Activated CD4-positive, alpha-beta T cell treated with anti-CD3 and anti-CD28 coated beads for 36 hours (primary cell): Measurements from ENCODE around the gene SRSF2. TPM values are rescaled to one million over a fixed set of nuclear protein-coding genes. Genes with fewer than 3 reads are reported as not detected.
A peak's percentile ranks its signal among the peaks of the same experiment; 100 is the strongest.
"Not testable (repeated sequence)": the region's sequence is repeated elsewhere in the genome, so short reads cannot be mapped to it uniquely, and the experiment has no call there.

ENCODE experiments used
- ATAC-seq: fragments of 200-7000 bp; cut with Tn5 transposase; one replicate; pipeline ENCODE4 v1.10.0; 2021; ENCODE audit warnings: mild to moderate bottlenecking, moderate library complexity
- CTCF ChIA-PET: fragments of 350-600 bp; sonication (Branson Sonifier 250); formaldehyde crosslinking; loops from one replicate; lab custom pipeline; 2021; ENCODE audit warnings: antibody characterized with exemption; lab: Charles Lee
- POLR2A ChIA-PET: fragments of 350-600 bp; sonication (Branson Sonifier 250); formaldehyde crosslinking; loops from one replicate; lab custom pipeline; 2021; ENCODE audit warnings: antibody characterized with exemption, inconsistent platforms; lab: Charles Lee
- DNase-seq: peaks from one replicate; pipeline ENCODE4 v3.0.0-alpha.2; 2020
- H3K27ac Mint-ChIP-seq: one replicate; pipeline ENCODE4 v1.8.0; 2021; ENCODE audit warnings: mixed read lengths
- H3K27me3 Mint-ChIP-seq: one replicate; pipeline ENCODE4 v1.8.0; 2021; ENCODE audit warnings: mixed read lengths
- H3K36me3 Mint-ChIP-seq: one replicate; pipeline ENCODE4 v1.8.0; 2021; ENCODE audit warnings: low read depth, mixed read lengths
- H3K4me1 Mint-ChIP-seq: one replicate; pipeline ENCODE4 v1.8.0; 2021; ENCODE audit warnings: mixed read lengths
- H3K4me3 Mint-ChIP-seq: one replicate; pipeline ENCODE4 v1.8.0; 2021; ENCODE audit warnings: mild to moderate bottlenecking, moderate library complexity, mixed read lengths
- H3K9me3 Mint-ChIP-seq: one replicate; pipeline ENCODE4 v1.8.0; 2021; ENCODE audit warnings: low read depth, mixed read lengths
- intact Hi-C, 2 experiments: fragments of 100-400 bp; cut with DNase I in 1 of 2; cut with micrococcal nuclease in 1 of 2; formaldehyde crosslinking; loops; one replicate each; pipeline versions ENCODE4 v1.14.2 to v1.15.1; 2022 to 2024; cut with DNase I, micrococcal nuclease
- total RNA-seq, 2 experiments: library from RNA; stranded (reverse); gene quantifications; one replicate each; pipeline ENCODE4 v1.2.3, GENCODE V29; 2021

Gene SRSF2
- total RNA-seq, 2 experiments from 2014 or later: 335 to 340 TPM

DNA sequence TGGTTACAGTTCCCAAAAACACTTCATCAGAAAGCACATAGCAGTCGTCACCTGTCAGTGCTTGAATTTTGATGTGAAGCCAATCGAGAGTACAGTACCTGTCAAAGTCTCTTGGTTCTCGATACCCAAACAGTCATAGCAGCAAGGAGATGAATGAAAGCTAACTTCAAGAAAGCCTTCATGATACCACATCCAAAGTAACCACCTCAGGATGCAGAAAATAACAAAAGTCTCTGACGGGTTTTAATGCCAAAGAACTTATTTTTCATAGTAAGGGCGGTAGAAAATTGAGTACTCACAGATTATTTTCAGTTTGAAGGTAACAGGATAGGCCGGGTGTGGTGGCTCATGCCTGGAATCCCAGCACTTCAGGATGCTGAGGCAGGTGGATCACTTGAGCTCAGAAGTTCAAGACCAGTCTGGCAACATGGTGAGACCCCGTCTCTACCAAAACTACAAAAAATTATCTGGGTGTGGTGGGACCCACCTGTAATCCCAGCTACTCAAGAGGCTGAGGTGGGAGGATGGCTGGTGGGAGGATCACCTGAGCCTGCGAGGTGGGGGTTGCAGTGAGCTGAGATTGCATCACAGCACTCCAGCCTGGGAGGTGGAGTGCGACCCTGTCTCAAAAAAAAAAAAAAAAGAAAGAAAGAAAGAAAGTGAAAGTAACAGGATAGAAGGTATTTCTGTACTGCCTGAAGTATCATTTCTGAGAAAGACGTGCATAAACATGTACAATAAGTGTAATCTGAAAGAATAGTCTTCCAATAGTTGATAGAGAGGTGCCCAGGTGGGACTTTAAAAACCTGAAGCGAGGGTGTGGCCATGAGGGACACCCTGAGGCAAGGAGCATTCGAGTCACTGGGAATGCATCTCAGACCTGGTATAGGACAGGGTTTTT is 16.2 kb upstream of the SRSF2 start:
- Mint-ChIP-seq H3K4me3 (peak overlapping the region; percentile 82), H3K4me1 (peaks cover 23% of the 10 kb centered on the region), H3K27ac (peak overlapping the region; percentile 97), H3K9me3 (no peaks in the 10 kb centered on the region), H3K27me3 (no peaks in the 10 kb centered on the region), H3K36me3 (peaks cover 21% of the 10 kb centered on the region)
- ATAC-seq (peak; percentile 90), DNase-seq (peak; percentile 43)
- intact Hi-C loops: loop anchor here (1.0 to 2.0 kb wide), 7 partner anchors 10 to 335 kb away; partner anchors contain the start of genes JMJD6 (in 1 of the 2), METTL23 (in 1 of the 2), MFSD11 (in 1 of the 2) and SRSF2 (in 1 of the 2)
- POLR2A ChIA-PET: interaction anchor here (0.6 to 2.5 kb wide), 8 partner anchors 10 to 386 kb away, joined by 3 to 16 read pairs (median 6); partner anchors contain the start of gene SRSF2
- CTCF ChIA-PET: interaction anchor here (1.0 to 1.7 kb wide), 3 partner anchors 11 to 38 kb away, joined by 4 to 6 read pairs (median 5); no protein-coding TSS in a partner anchor

GRCh38 chr17:76752006-76752405 is 14.9 kb upstream of the SRSF2 start:
- ATAC-seq (peak; percentile 54), DNase-seq (no peak)
- intact Hi-C loops: loop anchor here (2.0 kb wide), 2 partner anchors 13 to 35 kb away; partner anchors contain the start of gene MFSD11 (in 1 of the 2)
- Mint-ChIP-seq H3K4me1 (peaks cover 23% of the 10 kb centered on the region), H3K9me3 (no peaks in the 10 kb centered on the region), H3K4me3 (peak overlapping the region; percentile 2), H3K27me3 (no peaks in the 10 kb centered on the region), H3K36me3 (peaks cover 18% of the 10 kb centered on the region), H3K27ac (peak overlapping the region; percentile 97)
- ChIA-PET CTCF (interaction anchor here (1.3 to 1.7 kb wide), 2 partner anchors 9 to 13 kb away, joined by 3 to 5 read pairs; no protein-coding TSS in a partner anchor), POLR2A (interaction anchor here (0.6 to 2.5 kb wide), 6 partner anchors 9 to 1031 kb away, joined by 3 to 16 read pairs (median 8); partner anchors contain the start of gene SRSF2)

- CTCF ChIA-PET: interaction anchor here (1.3 kb wide), 1 partner anchor 12 kb away, joined by 3 read pairs; no protein-coding TSS in a partner anchor
- peaks cover 23% of the 10 kb centered on the region for H3K4me1 Mint-ChIP-seq
- no peak overlapping the region for H3K4me3 Mint-ChIP-seq
- peaks cover 17% of the 10 kb centered on the region for H3K36me3 Mint-ChIP-seq
- no peaks in the 10 kb centered on the region for H3K27me3 Mint-ChIP-seq
- no peak for ATAC-seq
- POLR2A ChIA-PET: interaction anchor here (0.6 to 2.5 kb wide), 4 partner anchors 9 to 1031 kb away, joined by 5 to 16 read pairs (median 9); partner anchors contain the start of gene SRSF2
- H3K27ac Mint-ChIP-seq: no peak overlapping the region
- intact Hi-C loops: no loop called here
- no peaks in the 10 kb centered on the region for H3K9me3 Mint-ChIP-seq
- no peak for DNase-seq
Observed at GRCh38 chr17:76751416-76751993, 14.4 kb upstream of the SRSF2 start.

DNA sequence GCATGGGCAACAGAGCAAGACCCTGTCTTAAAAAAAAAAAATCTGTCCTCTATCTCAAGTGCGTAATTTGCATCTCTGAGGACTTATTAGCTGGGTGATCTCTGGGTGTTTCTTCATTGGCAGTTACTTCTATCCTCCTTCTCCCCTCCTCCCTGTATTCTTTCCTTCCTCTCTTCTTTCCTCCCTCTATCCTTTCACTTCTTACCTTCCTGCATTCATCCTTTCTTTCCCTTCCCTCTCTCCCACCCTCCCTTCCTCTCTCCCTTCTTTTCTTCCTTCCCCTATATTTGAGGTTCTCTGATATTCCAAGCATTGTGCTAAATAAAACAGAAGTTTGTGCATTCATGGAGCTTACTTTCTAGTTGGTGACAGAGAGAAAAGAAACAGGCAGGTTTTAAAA is 11.5 kb upstream of the SRSF2 start:
- no peaks in the 10 kb centered on the region for H3K27me3 Mint-ChIP-seq
- H3K9me3 Mint-ChIP-seq: no peaks in the 10 kb centered on the region
- no peak for DNase-seq
- ATAC-seq: no peak
- H3K4me3 Mint-ChIP-seq: no peak overlapping the region
- H3K36me3 Mint-ChIP-seq: peaks cover 37% of the 10 kb centered on the region
- POLR2A ChIA-PET: no interaction called here
- peaks cover 25% of the 10 kb centered on the region for H3K4me1 Mint-ChIP-seq
- CTCF ChIA-PET: interaction anchor here (0.6 to 1.3 kb wide), 3 partner anchors 9 to 379 kb away, joined by 3 to 4 read pairs (median 4); no protein-coding TSS in a partner anchor
- H3K27ac Mint-ChIP-seq: no peak overlapping the region
- intact Hi-C loops: no loop called here

DNA sequence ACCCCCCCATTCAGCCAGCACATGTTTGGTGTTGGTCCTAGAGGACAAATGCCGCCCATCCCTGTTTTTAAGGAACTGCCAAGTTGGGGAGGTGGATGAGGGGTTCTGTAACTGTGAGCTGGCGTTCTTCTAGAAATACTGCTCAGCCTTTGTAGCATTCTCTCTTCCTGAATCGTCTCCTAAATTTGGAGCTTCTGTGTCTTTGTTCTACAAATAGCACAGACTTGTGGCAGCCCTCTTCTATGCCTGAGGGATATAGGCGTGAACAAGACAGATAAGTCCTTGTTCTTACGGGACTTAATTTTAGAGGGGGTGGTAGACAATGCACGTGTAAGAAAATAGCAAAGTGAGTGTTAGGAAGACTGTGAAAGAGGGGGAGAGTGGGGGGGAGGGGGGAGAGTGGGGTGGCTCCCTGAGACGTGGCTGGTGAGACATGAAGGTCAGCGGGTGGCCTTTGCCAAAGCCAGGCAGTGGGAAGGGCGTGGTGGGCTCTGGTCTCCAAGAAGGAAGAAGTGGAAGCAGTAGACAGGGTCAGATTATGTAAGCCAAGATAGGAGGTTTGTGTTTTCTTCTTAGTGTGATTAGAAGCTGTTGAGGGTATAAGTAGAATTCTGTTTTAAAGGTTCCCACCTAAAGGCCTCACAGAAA is 10.7 kb upstream of the SRSF2 start:
- POLR2A ChIA-PET: no interaction called here

GRCh38 chr17:76745785-76746184 is 8.7 kb upstream of the SRSF2 start:
- H3K9me3 Mint-ChIP-seq, H3K27ac Mint-ChIP-seq, intact Hi-C loops, H3K4me3 Mint-ChIP-seq, H3K27me3 Mint-ChIP-seq: not testable (repeated sequence)
- POLR2A ChIA-PET: interaction anchor here (0.6 to 1.1 kb wide), 3 partner anchors 9 to 188 kb away, joined by 3 to 5 read pairs (median 5); partner anchors contain the start of gene SRSF2
- CTCF ChIA-PET: interaction anchor here (0.8 to 1.8 kb wide), 5 partner anchors 10 to 223 kb away, joined by 3 to 6 read pairs (median 4); no protein-coding TSS in a partner anchor
- DNase-seq (peak; percentile 27), ATAC-seq (peak; percentile 62)
- H3K4me1 Mint-ChIP-seq: peaks cover 16% of the 10 kb centered on the region
- peaks cover 37% of the 10 kb centered on the region for H3K36me3 Mint-ChIP-seq

More for the DNA sequence above, 10.7 kb upstream of the SRSF2 start:
- intact Hi-C loops: no loop called here
- Mint-ChIP-seq H3K36me3 (peaks cover 32% of the 10 kb centered on the region), H3K4me1 (peaks cover 21% of the 10 kb centered on the region), H3K9me3 (no peaks in the 10 kb centered on the region), H3K27me3 (no peaks in the 10 kb centered on the region), H3K27ac (no peak overlapping the region), H3K4me3 (no peak overlapping the region)
- CTCF ChIA-PET: interaction anchor here (0.6 to 1.3 kb wide), 2 partner anchors 9 to 1595 kb away, joined by 3 to 4 read pairs; no protein-coding TSS in a partner anchor
- ATAC-seq (no peak), DNase-seq (no peak)

DNA sequence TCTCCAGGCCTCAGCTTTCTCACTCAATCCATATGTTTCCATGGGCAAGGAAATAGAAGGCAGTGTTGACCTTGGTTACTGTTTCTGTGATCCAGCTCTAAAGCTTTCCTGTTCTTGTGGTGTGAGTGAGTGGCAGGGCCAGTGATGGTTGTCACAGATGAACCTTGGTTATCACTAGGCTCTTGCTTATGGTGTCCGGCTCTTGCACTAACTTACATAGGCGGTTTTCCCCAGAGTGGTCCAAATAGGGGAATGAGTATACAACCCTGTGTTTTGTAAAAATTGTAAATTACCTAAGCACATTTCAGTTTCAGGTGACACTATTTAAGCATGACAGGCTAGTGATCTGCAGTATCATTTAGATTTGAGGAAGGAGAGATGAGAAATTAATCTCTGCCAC is 7.6 kb upstream of the SRSF2 start:
- Mint-ChIP-seq H3K27ac (no peak overlapping the region), H3K4me3 (no peak overlapping the region), H3K9me3 (no peaks in the 10 kb centered on the region), H3K36me3 (peaks cover 37% of the 10 kb centered on the region), H3K4me1 (peaks cover 16% of the 10 kb centered on the region), H3K27me3 (no peaks in the 10 kb centered on the region)
- POLR2A ChIA-PET: no interaction called here
- CTCF ChIA-PET: interaction anchor here (0.6 kb wide), 2 partner anchors 231 to 249 kb away, joined by 3 to 4 read pairs; no protein-coding TSS in a partner anchor
- ATAC-seq (peak; percentile 44), DNase-seq (no peak)
- intact Hi-C loops: no loop called here

GRCh38 chr17:76742958-76743357 is 5.8 kb upstream of the SRSF2 start:
- H3K36me3 Mint-ChIP-seq: peaks cover 35% of the 10 kb centered on the region
- CTCF ChIA-PET: interaction anchor here (0.7 to 1.8 kb wide), 4 partner anchors 10 to 660 kb away, joined by 3 to 12 read pairs (median 4); no protein-coding TSS in a partner anchor
- POLR2A ChIA-PET: interaction anchor here (0.6 to 1.4 kb wide), 6 partner anchors 8 to 30 kb away, joined by 3 to 5 read pairs (median 3); no protein-coding TSS in a partner anchor
- no peaks in the 10 kb centered on the region for H3K9me3 Mint-ChIP-seq
- H3K27ac Mint-ChIP-seq: no peak overlapping the region
- H3K4me3 Mint-ChIP-seq: no peak overlapping the region
- DNase-seq (no peak), ATAC-seq (peak; percentile 65)
- intact Hi-C loops: loop anchor here in 1 of 2 experiments (1.0 kb wide), 1 partner anchor 10 kb away; no protein-coding TSS in a partner anchor
- H3K4me1 Mint-ChIP-seq: peaks cover 32% of the 10 kb centered on the region
- no peaks in the 10 kb centered on the region for H3K27me3 Mint-ChIP-seq

DNA sequence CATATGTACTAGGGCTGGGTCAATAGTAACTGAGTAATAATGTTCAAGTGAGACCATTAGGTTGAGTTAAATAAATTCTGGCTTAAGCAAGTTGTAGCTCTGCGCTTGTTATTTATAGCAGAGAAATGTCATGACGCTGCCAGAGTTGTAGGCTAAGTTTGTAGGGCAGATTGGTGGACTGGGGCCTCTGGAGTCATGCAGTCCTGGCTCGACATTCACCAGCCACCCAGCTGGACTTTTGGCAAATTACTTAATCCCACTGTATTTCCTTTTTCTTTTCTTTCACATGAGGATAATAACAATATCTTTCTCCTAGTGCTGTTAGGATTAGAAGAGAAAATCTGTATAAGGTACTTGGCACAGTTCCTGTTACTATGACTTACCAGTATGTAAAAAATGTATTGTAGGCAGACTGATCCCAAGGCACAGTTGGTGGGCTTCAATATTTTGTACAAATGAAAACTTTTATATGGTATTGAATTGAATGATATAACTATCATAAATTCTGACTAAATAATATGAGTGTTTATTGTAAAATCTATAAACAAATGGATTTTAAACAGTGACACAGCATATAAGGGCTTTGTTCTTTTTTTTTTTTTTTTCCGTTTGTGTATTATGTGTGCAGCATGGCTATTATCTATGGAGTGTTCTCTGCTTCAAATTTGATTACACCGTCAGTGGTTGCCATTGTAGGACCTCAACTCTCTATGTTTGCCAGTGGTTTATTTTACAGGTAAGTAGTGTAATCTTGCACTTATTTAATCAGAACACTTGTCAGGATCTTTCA is 3.4 kb upstream of the SRSF2 start:
- Mint-ChIP-seq H3K9me3 (no peaks in the 10 kb centered on the region), H3K4me1 (peaks cover 28% of the 10 kb centered on the region), H3K36me3 (peaks cover 36% of the 10 kb centered on the region), H3K27me3 (no peaks in the 10 kb centered on the region), H3K27ac (no peak overlapping the region), H3K4me3 (no peak overlapping the region)
- DNase-seq (no peak), ATAC-seq (no peak)
- CTCF ChIA-PET: interaction anchor here (0.5 to 0.7 kb wide), 2 partner anchors 343 to 391 kb away, joined by 3 read pairs; no protein-coding TSS in a partner anchor
- POLR2A ChIA-PET: no interaction called here
- intact Hi-C loops: no loop called here
